Measurements from ENCODE around the gene MFSD6L.

DNA sequence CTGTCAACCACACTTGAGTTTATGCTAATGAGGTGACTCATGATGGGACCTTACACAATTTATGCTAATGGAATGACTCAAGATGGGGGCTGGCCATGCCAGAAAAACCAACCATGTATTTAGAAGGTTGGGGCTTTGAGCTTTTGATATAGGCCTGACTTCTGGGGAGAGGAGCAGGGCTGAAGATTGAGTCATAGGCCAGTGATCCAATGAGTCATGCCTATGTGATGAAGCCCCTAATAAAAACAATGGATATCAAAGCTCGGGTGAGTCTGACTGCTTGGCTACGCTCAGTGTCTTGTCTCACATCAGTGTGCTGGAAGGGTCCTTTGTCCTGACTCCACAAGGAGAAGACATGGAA lies 7.3 kb downstream of the MFSD6L start:
- TF ChIP-seq, protein P1, sequence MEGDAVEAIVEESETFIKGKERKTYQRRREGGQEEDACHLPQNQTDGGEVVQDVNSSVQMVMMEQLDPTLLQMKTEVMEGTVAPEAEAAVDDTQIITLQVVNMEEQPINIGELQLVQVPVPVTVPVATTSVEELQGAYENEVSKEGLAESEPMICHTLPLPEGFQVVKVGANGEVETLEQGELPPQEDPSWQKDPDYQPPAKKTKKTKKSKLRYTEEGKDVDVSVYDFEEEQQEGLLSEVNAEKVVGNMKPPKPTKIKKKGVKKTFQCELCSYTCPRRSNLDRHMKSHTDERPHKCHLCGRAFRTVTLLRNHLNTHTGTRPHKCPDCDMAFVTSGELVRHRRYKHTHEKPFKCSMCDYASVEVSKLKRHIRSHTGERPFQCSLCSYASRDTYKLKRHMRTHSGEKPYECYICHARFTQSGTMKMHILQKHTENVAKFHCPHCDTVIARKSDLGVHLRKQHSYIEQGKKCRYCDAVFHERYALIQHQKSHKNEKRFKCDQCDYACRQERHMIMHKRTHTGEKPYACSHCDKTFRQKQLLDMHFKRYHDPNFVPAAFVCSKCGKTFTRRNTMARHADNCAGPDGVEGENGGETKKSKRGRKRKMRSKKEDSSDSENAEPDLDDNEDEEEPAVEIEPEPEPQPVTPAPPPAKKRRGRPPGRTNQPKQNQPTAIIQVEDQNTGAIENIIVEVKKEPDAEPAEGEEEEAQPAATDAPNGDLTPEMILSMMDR (IDR thresholded peaks at IDR 0.05; ENCODE audit: low read depth, low read length, poor library complexity, severe bottlenecking): no peak
- no peak for TF ChIP-seq EZH2phosphoT487 (IDR thresholded peaks at IDR 0.05; ENCODE audit: borderline replicate concordance, low read length)
